MM.1S (cell line): ENCODE results near the gene SMCO4.

Experiments
- DNase-seq: peaks from one replicate; pipeline ENCODE4 v3.0.0-alpha.2; 2015
- H2AFZ ChIP-seq: fragments of 300-600 bp; sonication (generic); 2 replicates; pipeline ENCODE4 v1.6.0; 2016; ENCODE audit warnings: antibody characterized with exemption, low read length
- H3F3A ChIP-seq: fragments of 300-600 bp; sonication (generic); 2 replicates; pipeline ENCODE4 v1.6.1; 2016; ENCODE audit warnings: mild to moderate bottlenecking, antibody characterized with exemption, low read length, moderate library complexity, mixed read lengths; ENCODE audit not compliant: insufficient read depth
- H3K27ac ChIP-seq: fragments of 300-600 bp; sonication (generic); 2 replicates; pipeline ENCODE4 v1.5.1; 2016; ENCODE audit warnings: mild to moderate bottlenecking, low read length
- H3K27me3 ChIP-seq: fragments of 300-600 bp; sonication (generic); replicated peaks from 2 replicates; pipeline ENCODE4 v1.6.0; 2016; ENCODE audit warnings: low read length; ENCODE audit not compliant: insufficient read depth
- H3K36me3 ChIP-seq: fragments of 300-600 bp; sonication (generic); replicated peaks from 2 replicates; pipeline ENCODE4 v1.6.1; 2016; ENCODE audit warnings: mild to moderate bottlenecking, low read length, mixed read lengths; ENCODE audit not compliant: insufficient read depth
- H3K4me1 ChIP-seq: fragments of 300-600 bp; sonication (generic); 2 replicates; pipeline ENCODE4 v1.6.1; 2016; ENCODE audit warnings: low read length, mixed read lengths
- H3K4me2 ChIP-seq: fragments of 300-600 bp; sonication (generic); 2 replicates; pipeline ENCODE4 v1.6.0; 2016; ENCODE audit warnings: low read depth, low read length
- H3K4me3 ChIP-seq: fragments of 300-600 bp; sonication (generic); 2 replicates; pipeline ENCODE4 v1.5.1; 2016; ENCODE audit warnings: low read length, mixed read lengths
- H3K79me2 ChIP-seq: fragments of 300-600 bp; sonication (generic); 2 replicates; pipeline ENCODE4 v1.6.1; 2016; ENCODE audit warnings: mixed run types, low read length, mixed read lengths
- H3K9ac ChIP-seq: fragments of 300-600 bp; sonication (generic); 2 replicates; pipeline ENCODE4 v1.6.1; 2016; ENCODE audit warnings: low read length, mixed read lengths
- H3K9me2 ChIP-seq: fragments of 300-600 bp; sonication (generic); replicated peaks from 2 replicates; pipeline ENCODE4 v1.6.1; 2016; ENCODE audit warnings: mild to moderate bottlenecking, low read length, mixed read lengths; ENCODE audit not compliant: insufficient read depth
- H3K9me3 ChIP-seq: fragments of 300-600 bp; sonication (generic); replicated peaks from 2 replicates; pipeline ENCODE4 v1.6.1; 2016; ENCODE audit warnings: mild to moderate bottlenecking, low read length, mixed read lengths; ENCODE audit not compliant: insufficient read depth
- H4K20me1 ChIP-seq: fragments of 300-600 bp; sonication (generic); 2 replicates; pipeline ENCODE4 v1.6.1; 2016; ENCODE audit warnings: mild to moderate bottlenecking, low read length, moderate library complexity, mixed read lengths; ENCODE audit not compliant: insufficient read depth
- EZH2 ChIP-seq: fragments of 300-600 bp; sonication (generic); optimal IDR thresholded peaks from 2 replicates; pipeline ENCODE3; 2017; ENCODE audit warnings: low read depth, mild to moderate bottlenecking, antibody characterized with exemption, low read length, mixed read lengths
- EZH2phosphoT487 ChIP-seq: fragments of 300-600 bp; sonication (generic); IDR thresholded peaks from 2 replicates; pipeline ENCODE4 v1.6.1; 2018; ENCODE audit warnings: antibody characterized with exemption, low read length
- TF ChIP-seq, protein P1 (sequence below): fragments of 300-600 bp; sonication (generic); IDR thresholded peaks from 2 replicates; pipeline ENCODE4 v1.5.1; 2016; ENCODE audit warnings: antibody characterized with exemption, low read length, mixed read lengths

The SMCO4 gene

GRCh38 chr11:93476796-93477195 lies 66.4 kb downstream of the SMCO4 start:
- Histone ChIP-seq H3K9me3 (no peaks in the 10 kb centered on the region), H3K27ac (no peak overlapping the region), H3K9ac (no peak overlapping the region), H3K27me3 (no peaks in the 10 kb centered on the region), H3K36me3 (no peaks in the 10 kb centered on the region), H3K4me2 (no peak overlapping the region), H3K4me1 (no peaks in the 10 kb centered on the region), H3K4me3 (no peak overlapping the region), H3K9me2 (no peaks in the 10 kb centered on the region), H3K79me2 (no peaks in the 10 kb centered on the region), H2AFZ (no peak overlapping the region), H3F3A (no peaks in the 10 kb centered on the region), H4K20me1 (no peaks in the 10 kb centered on the region)
- no peak for DNase-seq
- TF ChIP-seq EZH2phosphoT487 (no peak), EZH2 (no peak)
- TF ChIP-seq, protein P1, sequence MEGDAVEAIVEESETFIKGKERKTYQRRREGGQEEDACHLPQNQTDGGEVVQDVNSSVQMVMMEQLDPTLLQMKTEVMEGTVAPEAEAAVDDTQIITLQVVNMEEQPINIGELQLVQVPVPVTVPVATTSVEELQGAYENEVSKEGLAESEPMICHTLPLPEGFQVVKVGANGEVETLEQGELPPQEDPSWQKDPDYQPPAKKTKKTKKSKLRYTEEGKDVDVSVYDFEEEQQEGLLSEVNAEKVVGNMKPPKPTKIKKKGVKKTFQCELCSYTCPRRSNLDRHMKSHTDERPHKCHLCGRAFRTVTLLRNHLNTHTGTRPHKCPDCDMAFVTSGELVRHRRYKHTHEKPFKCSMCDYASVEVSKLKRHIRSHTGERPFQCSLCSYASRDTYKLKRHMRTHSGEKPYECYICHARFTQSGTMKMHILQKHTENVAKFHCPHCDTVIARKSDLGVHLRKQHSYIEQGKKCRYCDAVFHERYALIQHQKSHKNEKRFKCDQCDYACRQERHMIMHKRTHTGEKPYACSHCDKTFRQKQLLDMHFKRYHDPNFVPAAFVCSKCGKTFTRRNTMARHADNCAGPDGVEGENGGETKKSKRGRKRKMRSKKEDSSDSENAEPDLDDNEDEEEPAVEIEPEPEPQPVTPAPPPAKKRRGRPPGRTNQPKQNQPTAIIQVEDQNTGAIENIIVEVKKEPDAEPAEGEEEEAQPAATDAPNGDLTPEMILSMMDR, result no peak

- H3K4me1 ChIP-seq, result no peaks in the 10 kb centered on the region
- no peaks in the 10 kb centered on the region for H3K36me3 ChIP-seq
- H3K27ac ChIP-seq, result no peak overlapping the region
- no peak overlapping the region for H3K9ac ChIP-seq
- TF ChIP-seq EZH2phosphoT487 (no peak), EZH2 (no peak)
- TF ChIP-seq, protein P1, result no peak
- H3K9me3 ChIP-seq, result no peaks in the 10 kb centered on the region
- no peak for DNase-seq
- H3K27me3 ChIP-seq, result no peaks in the 10 kb centered on the region
- H3F3A ChIP-seq, result no peaks in the 10 kb centered on the region
- no peaks in the 10 kb centered on the region for H4K20me1 ChIP-seq
- H3K79me2 ChIP-seq, result no peaks in the 10 kb centered on the region
- H2AFZ ChIP-seq, result no peak overlapping the region
- H3K4me2 ChIP-seq, result no peak overlapping the region
- no peaks in the 10 kb centered on the region for H3K9me2 ChIP-seq
- H3K4me3 ChIP-seq, result no peak overlapping the region
These were observed 69.1 kb downstream of the SMCO4 start for GRCh38 chr11:93474123-93474522.

GRCh38 chr11:93468290-93468689 lies 74.9 kb downstream of the SMCO4 start:
- Histone ChIP-seq H3K27me3 (no peaks in the 10 kb centered on the region), H3K27ac (no peak overlapping the region), H3K36me3 (no peaks in the 10 kb centered on the region), H4K20me1 (no peaks in the 10 kb centered on the region), H3K9me3 (no peaks in the 10 kb centered on the region), H3K4me3 (no peak overlapping the region), H3F3A (no peaks in the 10 kb centered on the region), H3K9ac (no peak overlapping the region), H3K9me2 (no peaks in the 10 kb centered on the region), H3K4me2 (no peak overlapping the region), H2AFZ (no peak overlapping the region), H3K4me1 (no peaks in the 10 kb centered on the region), H3K79me2 (no peaks in the 10 kb centered on the region)
- DNase-seq, result no peak
- TF ChIP-seq, protein P1, result no peak
- TF ChIP-seq EZH2, result no peak
- no peak for TF ChIP-seq EZH2phosphoT487
